ENCODE results near the gene GRK4. TPM values are rescaled to one million over a fixed set of nuclear protein-coding genes. Genes with fewer than 3 reads are reported as not detected.

Gene GRK4
- total and polyA plus RNA-seq, 2 of the 8 experiments (the other 6 are each of a cell fraction or from before 2014, with no cell fraction given): 0.77 to 1.8 TPM

GRCh38 chr4:3077796-3078195 lies 114.4 kb downstream of the GRK4 start (continued):
- no peak for TF ChIP-seq CHD7 (IDR thresholded peaks at IDR 0.05; ENCODE audit: insufficient replicate concordance, low read length)
- TF ChIP-seq CHD1 (IDR thresholded peaks at IDR 0.05; ENCODE audit: low read depth, low read length): no peak
- no peak for TF ChIP-seq BCL11A (IDR thresholded peaks at IDR 0.05; ENCODE audit: low read depth in 2 of 2, low read length in 2 of 2)
- TF ChIP-seq SP1 (IDR thresholded peaks at IDR 0.05; ENCODE audit: low read depth, low read length): no peak
- no peak for TF ChIP-seq GTF2F1 (IDR thresholded peaks at IDR 0.05; ENCODE audit: borderline replicate concordance, low read depth, low read length)
- TF ChIP-seq, protein P1, sequence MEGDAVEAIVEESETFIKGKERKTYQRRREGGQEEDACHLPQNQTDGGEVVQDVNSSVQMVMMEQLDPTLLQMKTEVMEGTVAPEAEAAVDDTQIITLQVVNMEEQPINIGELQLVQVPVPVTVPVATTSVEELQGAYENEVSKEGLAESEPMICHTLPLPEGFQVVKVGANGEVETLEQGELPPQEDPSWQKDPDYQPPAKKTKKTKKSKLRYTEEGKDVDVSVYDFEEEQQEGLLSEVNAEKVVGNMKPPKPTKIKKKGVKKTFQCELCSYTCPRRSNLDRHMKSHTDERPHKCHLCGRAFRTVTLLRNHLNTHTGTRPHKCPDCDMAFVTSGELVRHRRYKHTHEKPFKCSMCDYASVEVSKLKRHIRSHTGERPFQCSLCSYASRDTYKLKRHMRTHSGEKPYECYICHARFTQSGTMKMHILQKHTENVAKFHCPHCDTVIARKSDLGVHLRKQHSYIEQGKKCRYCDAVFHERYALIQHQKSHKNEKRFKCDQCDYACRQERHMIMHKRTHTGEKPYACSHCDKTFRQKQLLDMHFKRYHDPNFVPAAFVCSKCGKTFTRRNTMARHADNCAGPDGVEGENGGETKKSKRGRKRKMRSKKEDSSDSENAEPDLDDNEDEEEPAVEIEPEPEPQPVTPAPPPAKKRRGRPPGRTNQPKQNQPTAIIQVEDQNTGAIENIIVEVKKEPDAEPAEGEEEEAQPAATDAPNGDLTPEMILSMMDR (IDR thresholded peaks at IDR 0.05; ENCODE audit: control extremely low read depth in 1 of 3, insufficient read depth in 1 of 3, low read depth in 1 of 3, low read length in 3 of 3): no peak
- no peak for TF ChIP-seq POLR2AphosphoS5 (IDR thresholded peaks at IDR 0.05; ENCODE audit: low read depth, low read length)
- no peak for TF ChIP-seq MAX (IDR thresholded peaks at IDR 0.05)
- TF ChIP-seq SIX5 (IDR thresholded peaks at IDR 0.05; ENCODE audit: low read depth, low read length): no peak
- no peak for TF ChIP-seq KDM5A (IDR thresholded peaks at IDR 0.05; ENCODE audit: low read length)
